Esophagus squamous epithelium (tissue), 4 donors: ENCODE results near the gene FOXRED1.

Experiments used
- POLR2A ChIP-seq, 4 donors: fragments of 450-650 bp; IDR thresholded peaks; one replicate each; pipeline ENCODE4 v1.6.1; 2017; ENCODE audit warnings: antibody characterized with exemption in 4 of 4, mild to moderate bottlenecking in 4 of 4, moderate library complexity in 3 of 4
- TF ChIP-seq, protein P1 (sequence below), 6 experiments: fragments of 450-650 bp in 4 of 6; fragments of 200-600 bp in 2 of 6; sonication (generic) in 2 of 6; IDR thresholded peaks; one replicate each; pipeline ENCODE4 v1.5.1; 2016 to 2019; ENCODE audit warnings: antibody characterized with exemption in 6 of 6, mild to moderate bottlenecking in 4 of 6, moderate library complexity in 4 of 6

DNA sequence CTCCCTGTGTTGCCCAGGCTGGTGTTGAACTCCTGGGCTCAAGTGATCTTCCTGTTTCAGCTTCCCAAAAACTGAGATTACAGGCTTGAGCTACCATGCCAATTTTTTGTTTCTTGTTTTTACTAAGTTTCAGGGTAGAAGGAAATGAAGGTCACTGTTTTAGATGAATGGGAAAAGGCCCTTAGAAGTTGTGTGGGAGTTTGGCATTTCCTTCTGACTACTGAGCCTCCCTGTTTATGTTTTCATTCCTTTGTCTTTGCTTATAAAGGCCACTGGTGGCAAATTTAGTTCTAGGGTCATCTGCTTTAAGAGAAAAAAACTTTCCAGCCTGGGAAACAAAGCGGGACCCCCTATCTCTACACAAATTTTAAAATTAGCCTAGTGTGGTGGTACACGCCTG lies 22.3 kb upstream of the FOXRED1 start:
- TF ChIP-seq, protein P1, sequence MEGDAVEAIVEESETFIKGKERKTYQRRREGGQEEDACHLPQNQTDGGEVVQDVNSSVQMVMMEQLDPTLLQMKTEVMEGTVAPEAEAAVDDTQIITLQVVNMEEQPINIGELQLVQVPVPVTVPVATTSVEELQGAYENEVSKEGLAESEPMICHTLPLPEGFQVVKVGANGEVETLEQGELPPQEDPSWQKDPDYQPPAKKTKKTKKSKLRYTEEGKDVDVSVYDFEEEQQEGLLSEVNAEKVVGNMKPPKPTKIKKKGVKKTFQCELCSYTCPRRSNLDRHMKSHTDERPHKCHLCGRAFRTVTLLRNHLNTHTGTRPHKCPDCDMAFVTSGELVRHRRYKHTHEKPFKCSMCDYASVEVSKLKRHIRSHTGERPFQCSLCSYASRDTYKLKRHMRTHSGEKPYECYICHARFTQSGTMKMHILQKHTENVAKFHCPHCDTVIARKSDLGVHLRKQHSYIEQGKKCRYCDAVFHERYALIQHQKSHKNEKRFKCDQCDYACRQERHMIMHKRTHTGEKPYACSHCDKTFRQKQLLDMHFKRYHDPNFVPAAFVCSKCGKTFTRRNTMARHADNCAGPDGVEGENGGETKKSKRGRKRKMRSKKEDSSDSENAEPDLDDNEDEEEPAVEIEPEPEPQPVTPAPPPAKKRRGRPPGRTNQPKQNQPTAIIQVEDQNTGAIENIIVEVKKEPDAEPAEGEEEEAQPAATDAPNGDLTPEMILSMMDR (IDR thresholded peaks at IDR 0.05) = no peak
- TF ChIP-seq POLR2A (IDR thresholded peaks at IDR 0.05) = no peak
